Peyer's patch (tissue), 4 donors: Measurements from ENCODE around the gene COL23A1.

ENCODE experiments used
- CTCF ChIP-seq, 6 experiments: fragments of 450-650 bp in 4 of 6; fragments of 200-600 bp in 2 of 6; sonication (generic) in 1 of 6; IDR thresholded peaks; one replicate each; pipeline ENCODE4 v1.5.1; 2017 to 2019; ENCODE audit warnings: antibody characterized with exemption in 6 of 6, mild to moderate bottlenecking in 3 of 6, moderate library complexity in 1 of 6
- POLR2A ChIP-seq, 2 donors: fragments of 450-650 bp; IDR thresholded peaks; one replicate each; pipeline ENCODE4 v1.5.1; 2017; ENCODE audit warnings: antibody characterized with exemption in 2 of 2, mild to moderate bottlenecking in 2 of 2, moderate library complexity in 2 of 2

GRCh38 chr5:178411083-178411482 lies 179.1 kb downstream of the COL23A1 start:
- TF ChIP-seq POLR2A (IDR thresholded peaks at IDR 0.05) (no peak), CTCF (IDR thresholded peaks at IDR 0.05) (no peak)
